Type B pancreatic cell (in vitro differentiated cells): Measurements from ENCODE around the gene PTCH1. TPM values are rescaled to one million over a fixed set of nuclear protein-coding genes. Genes with fewer than 3 reads are reported as not detected.
A peak's percentile ranks its signal among the peaks of the same experiment; 100 is the strongest.

Source experiments
- DNase-seq: peaks from one replicate; pipeline ENCODE4 v3.0.0; 2021; ENCODE audit warnings: mixed read lengths; ENCODE audit not compliant: unreplicated experiment; ENCODE audit errors: extremely low spot score
- H3K27ac Mint-ChIP-seq: 2 replicates; pipeline ENCODE4 v1.8.0; 2021; ENCODE audit warnings: mild to moderate bottlenecking, mixed read lengths
- H3K27me3 Mint-ChIP-seq: 2 replicates; pipeline ENCODE4 v1.8.0; 2021; ENCODE audit warnings: mixed read lengths
- H3K36me3 Mint-ChIP-seq: 2 replicates; pipeline ENCODE4 v1.8.0; 2021; ENCODE audit warnings: mixed read lengths
- H3K4me1 Mint-ChIP-seq: one replicate; pipeline ENCODE4 v1.8.0; 2021; ENCODE audit warnings: mixed read lengths; ENCODE audit not compliant: unreplicated experiment
- H3K4me3 Mint-ChIP-seq: 2 replicates; pipeline ENCODE4 v1.8.0; 2021; ENCODE audit warnings: mild to moderate bottlenecking, mixed read lengths
- H3K9me3 Mint-ChIP-seq: 2 replicates; pipeline ENCODE4 v1.8.0; 2021; ENCODE audit warnings: mixed read lengths
- total RNA-seq: library from RNA; stranded (reverse); gene quantifications from 2 replicates; pipeline ENCODE4 v1.2.1, GENCODE V29; 2021; ENCODE audit warnings: low replicate concordance
- TF ChIP-seq, protein P1 (sequence below): fragments of 200-600 bp; sonication (generic); conservative IDR thresholded peaks from 2 replicates; pipeline ENCODE4 v1.5.0; 2021; ENCODE audit warnings: antibody characterized with exemption, mild to moderate bottlenecking

The PTCH1 gene
- total RNA-seq, 1 donor from 2014 or later: 123 TPM

DNA sequence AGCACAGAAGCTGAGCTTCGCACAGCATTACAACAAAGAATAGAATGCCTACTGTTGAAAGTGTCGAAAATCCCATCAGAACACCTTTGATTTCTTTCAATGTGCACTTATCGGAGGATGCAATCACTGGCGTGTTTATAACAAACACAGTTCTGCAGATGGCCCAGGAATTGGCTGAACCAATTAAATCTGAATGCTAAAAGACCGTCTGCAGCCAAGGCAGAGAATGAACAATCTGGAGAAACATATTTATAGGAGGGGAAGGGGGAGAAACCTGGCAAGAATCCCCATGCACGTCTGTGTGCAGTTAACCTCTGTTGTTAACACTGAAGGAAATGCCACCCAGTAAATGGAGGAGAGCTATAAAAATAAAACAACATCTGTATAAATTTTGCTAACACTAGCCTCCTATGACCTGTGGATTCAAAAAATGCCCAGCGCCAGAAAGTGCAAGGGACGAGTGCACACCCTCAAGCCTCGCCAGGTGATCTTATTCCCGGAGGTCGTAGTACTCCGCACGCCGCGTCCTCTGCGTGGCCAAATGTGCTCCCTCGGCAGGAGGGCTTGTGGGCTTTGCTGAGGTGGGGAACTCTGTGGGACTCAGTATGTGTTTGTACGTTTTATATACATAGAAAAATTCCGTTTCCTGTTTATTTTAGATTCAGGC lies 56.8 kb downstream of the PTCH1 start:
- Mint-ChIP-seq H3K4me3 (peak overlapping the region; percentile 54), H3K27ac (peak overlapping the region; percentile 46), H3K36me3 (peaks cover 68% of the 10 kb centered on the region), H3K9me3 (no peaks in the 10 kb centered on the region), H3K4me1 (peaks cover 55% of the 10 kb centered on the region), H3K27me3 (peaks cover 4% of the 10 kb centered on the region)
- TF ChIP-seq, protein P1, sequence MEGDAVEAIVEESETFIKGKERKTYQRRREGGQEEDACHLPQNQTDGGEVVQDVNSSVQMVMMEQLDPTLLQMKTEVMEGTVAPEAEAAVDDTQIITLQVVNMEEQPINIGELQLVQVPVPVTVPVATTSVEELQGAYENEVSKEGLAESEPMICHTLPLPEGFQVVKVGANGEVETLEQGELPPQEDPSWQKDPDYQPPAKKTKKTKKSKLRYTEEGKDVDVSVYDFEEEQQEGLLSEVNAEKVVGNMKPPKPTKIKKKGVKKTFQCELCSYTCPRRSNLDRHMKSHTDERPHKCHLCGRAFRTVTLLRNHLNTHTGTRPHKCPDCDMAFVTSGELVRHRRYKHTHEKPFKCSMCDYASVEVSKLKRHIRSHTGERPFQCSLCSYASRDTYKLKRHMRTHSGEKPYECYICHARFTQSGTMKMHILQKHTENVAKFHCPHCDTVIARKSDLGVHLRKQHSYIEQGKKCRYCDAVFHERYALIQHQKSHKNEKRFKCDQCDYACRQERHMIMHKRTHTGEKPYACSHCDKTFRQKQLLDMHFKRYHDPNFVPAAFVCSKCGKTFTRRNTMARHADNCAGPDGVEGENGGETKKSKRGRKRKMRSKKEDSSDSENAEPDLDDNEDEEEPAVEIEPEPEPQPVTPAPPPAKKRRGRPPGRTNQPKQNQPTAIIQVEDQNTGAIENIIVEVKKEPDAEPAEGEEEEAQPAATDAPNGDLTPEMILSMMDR: no peak
- DNase-seq: no peak

DNA sequence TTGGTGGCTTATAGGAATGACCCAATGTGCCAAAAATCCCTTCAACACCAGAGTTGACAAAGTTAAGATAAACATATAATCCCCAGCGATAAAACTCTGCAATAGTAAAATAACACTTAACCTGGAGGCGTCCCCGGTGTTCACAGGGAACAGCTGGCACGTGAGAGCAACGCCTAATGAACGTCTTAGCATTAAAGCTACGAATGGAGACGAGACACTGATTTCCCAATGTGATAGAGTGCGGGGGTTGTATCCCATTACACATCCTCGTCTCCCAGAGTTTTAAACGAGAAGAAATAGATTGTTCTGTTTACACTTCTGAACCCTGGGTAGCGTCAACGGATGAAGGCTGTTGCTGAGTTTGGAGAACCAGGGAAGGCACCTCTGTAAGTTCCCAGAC lies 57.6 kb downstream of the PTCH1 start:
- Mint-ChIP-seq H3K36me3 (peaks cover 62% of the 10 kb centered on the region), H3K27ac (no peak overlapping the region), H3K4me1 (peaks cover 54% of the 10 kb centered on the region), H3K4me3 (no peak overlapping the region), H3K9me3 (no peaks in the 10 kb centered on the region), H3K27me3 (peaks cover 4% of the 10 kb centered on the region)
- TF ChIP-seq, protein P1: no peak
- DNase-seq: no peak

GRCh38 chr9:95458666-95459065 lies 58.1 kb downstream of the PTCH1 start:
- Mint-ChIP-seq H3K27me3 (peaks cover 4% of the 10 kb centered on the region), H3K27ac (no peak overlapping the region), H3K9me3 (no peaks in the 10 kb centered on the region), H3K36me3 (peaks cover 67% of the 10 kb centered on the region), H3K4me3 (no peak overlapping the region), H3K4me1 (peaks cover 52% of the 10 kb centered on the region)
- DNase-seq: no peak
- TF ChIP-seq, protein P1: no peak

GRCh38 chr9:95457769-95458168 lies 59.0 kb downstream of the PTCH1 start:
- Mint-ChIP-seq H3K27ac (no peak overlapping the region), H3K27me3 (peaks cover 4% of the 10 kb centered on the region), H3K9me3 (no peaks in the 10 kb centered on the region), H3K4me3 (no peak overlapping the region), H3K4me1 (peaks cover 43% of the 10 kb centered on the region), H3K36me3 (peaks cover 70% of the 10 kb centered on the region)
- DNase-seq: no peak
- TF ChIP-seq, protein P1: no peak

GRCh38 chr9:95455714-95456113 lies 61.1 kb downstream of the PTCH1 start:
- Mint-ChIP-seq H3K27me3 (no peaks in the 10 kb centered on the region), H3K27ac (no peak overlapping the region), H3K9me3 (no peaks in the 10 kb centered on the region), H3K4me1 (peaks cover 32% of the 10 kb centered on the region), H3K4me3 (no peak overlapping the region), H3K36me3 (peaks cover 69% of the 10 kb centered on the region)
- no peak for DNase-seq
- TF ChIP-seq, protein P1: no peak
